CD4-positive, alpha-beta T cell treated with Interleukin-4 for 1 hour (primary cell): ENCODE data around the gene RTKN.

Source experiments
- DNase-seq, 2 donors: peaks; one replicate each; pipeline ENCODE4 v3.0.0-alpha.2; 2020 to 2022

RTKN gene

DNA sequence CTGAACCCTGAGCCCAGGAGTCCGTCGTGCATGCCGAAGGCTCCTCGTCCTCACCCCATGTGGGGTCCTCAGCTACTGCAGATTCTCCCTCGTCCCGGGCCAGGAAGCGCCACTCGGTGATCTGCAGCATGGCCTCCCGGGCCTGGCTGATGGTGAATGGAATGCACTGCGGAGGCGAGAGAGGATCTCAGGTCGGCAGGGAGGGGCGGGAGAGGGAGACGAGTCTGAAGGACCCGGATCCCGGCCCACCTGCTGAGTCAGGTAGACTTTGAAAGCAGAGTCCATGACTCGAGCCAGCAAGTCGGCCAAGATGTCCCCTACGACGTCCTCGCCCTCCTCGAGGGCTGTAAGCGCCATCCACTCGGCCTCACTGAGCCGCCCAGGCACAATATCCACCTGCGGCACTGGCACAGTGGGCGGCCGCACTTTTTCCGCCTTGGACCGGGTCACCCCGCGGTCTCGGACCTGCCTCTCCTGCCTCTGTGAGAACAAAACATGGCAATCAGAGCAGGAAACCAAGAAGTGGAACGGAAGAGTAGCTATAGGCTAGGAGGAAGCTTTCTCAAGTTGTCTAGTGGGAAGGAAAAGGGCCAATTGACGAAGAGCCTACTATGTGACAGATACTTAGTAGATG lies 25.9 kb downstream of the RTKN start:
- no peak for DNase-seq

DNA sequence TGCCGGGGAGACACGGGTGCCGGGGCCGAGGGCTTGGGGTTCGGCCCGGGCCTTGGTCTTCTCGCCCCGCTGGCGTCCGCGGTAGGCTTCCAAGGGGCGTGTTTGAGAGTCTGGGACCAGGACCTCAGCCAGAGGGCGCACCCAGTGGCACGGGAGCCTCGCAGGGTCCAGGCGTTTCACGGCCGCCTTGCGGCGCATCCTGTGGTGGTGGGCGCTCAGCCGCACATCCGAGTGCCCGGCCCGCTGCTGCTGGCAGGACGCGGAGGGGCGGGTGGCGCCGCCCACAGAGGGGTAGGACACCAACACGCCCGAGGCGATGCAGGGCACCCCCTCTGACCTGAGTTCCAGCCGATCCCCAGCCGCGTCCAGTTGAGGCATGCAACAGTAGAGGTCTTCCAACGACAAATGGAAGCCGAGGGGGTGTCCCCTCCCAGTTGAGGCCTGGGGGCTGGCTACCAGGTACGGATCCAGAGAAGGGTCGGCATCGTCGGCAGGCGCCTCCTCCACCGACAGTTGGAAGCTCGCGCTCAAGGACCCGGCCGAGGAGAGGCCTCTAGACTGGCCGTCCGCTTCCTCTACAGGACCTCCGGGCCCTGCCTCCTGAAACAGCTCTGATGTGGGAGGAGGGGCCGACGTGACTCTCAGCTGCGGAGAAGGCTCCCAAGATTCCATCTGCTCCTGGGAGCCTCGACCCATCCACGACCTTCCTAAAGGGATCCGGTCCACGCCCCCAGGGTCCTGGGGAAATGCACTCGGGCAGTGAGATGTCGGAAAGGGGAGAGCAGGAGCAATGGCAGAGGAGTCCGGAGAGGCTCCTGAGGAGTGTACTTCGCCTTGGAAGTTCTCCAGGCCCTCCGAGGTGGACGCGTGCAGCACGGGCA lies 26.6 kb downstream of the RTKN start:
- DNase-seq, result peak in 1 of 2 donors; percentile 35

DNA sequence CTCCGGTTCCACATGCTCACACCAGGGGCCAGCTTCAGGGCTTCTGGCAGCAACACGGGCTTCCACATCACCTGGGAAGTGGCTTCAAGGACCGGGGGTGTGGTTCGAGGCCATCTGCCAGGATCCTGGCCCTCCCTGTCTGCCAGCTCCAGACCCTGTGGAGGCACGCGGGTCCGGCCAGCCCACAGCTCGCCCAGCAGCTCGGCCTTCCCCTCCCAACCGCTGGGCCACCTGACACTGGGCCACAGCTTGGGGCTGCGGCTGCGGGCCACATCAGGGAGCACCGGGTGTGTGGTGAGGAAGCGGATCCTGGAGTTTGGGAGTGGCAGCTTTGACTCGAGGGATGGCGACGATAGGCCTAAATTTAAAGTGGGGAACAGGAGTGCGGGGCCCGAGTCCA lies 27.3 kb downstream of the RTKN start:
- no peak for DNase-seq

DNA sequence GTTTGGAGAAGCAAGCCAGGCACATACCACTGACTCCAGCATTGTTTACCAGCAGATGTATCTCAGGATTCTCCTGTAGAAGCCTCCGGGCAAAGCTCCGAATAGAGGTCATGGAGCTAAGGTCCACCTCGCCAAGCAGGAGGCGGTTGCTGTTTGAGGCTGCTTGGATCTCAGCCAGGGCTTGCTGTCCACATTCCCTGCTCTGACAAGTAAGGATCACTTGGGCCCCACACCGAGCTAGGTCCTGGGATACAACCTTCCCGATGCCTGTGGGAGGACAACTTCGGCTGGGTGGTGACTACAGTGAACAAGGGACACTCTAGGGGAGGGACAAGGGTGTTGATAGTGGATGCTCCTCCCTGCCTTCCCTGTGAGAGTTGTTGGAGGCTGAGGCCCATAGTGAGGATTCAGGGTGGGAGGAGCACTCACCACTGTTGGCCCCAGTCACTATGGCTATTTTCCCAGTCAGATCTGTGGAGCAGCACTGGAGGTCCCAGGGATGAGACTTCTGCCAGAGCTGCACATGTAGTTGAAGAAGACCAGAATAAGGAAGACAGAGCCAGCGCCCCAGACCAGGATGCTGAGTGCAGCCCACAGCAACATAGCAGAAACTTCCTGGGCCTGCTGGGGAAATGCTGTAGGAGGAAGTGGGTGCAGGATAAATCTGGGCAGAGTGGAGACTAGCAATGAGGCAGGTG lies 28.6 kb downstream of the RTKN start:
- DNase-seq, result no peak

DNA sequence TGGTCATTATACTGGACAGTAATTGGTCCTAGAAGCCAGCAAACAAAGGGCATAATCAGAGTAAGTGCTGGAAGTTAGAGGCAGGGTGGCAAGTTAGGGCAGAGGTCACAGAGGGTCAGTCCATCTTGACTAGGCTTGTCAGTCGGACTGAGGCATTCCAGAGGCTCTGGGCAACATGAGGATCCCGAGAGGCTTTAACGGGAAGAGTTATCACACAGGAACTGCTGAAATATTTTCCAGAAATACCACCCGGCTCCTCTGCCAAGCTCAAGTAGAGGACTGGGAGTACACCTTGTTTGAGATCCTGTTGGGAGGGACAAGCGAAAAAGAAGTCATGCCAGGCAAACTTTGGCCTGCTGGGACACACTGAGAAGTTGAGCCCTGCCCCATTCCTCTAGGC lies 34.1 kb downstream of the RTKN start:
- DNase-seq, result no peak

DNA sequence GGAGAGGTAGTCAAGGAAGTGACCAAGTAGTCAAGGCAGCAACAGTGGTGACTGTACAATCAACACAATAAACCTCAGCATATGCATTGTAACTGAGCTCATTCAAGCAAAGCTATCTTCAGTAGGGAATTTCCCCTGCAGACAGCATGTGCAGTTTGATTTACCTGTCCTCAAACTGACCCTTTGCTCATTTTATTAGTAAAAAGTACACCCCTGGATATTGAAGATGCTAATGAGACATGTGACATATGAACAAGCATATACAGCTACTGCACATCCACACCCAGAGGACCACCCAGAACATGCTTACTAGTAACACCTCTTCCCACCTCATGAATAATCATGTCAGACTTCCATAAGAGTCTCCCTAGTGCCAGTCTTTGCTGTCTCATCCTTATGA lies 35.7 kb downstream of the RTKN start:
- no peak for DNase-seq

DNA sequence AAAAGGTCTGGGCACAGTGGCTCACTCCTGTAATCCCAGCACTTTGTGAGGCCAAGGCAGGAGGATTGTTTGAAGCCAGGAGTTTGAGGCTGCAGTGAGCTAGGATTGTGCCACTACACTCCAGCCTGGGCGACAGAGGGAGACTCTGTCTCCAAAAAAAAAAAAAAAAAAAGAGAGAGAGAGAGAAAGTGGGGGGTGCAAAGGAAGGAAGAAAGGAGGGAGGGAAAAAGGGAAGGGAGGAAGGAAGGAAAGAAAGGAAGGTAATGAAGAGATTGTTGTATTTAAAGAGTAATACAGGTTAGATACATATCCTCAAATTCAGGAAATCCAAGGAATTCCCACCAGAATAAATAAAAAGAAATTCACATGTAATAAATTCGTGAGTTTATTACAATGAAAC lies 39.8 kb downstream of the RTKN start:
- no peak for DNase-seq

DNA sequence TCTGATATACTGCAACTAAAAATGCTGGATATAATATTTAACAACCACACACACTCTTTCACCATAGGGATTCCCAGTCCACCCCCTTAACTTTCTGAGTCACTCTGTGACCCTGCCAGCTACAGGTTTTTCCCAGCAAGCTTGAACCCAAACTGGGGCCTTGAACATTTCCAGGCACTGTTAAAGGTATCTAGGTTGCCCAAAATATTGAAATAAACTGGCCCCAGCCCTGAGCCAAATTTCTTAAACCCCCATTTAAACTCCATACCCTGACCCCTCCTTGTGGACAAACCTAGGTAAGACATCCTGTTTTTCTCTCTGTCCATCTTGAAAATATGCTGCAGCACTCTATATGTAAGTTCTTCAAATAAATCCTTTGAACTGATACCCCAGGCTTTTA lies 42.0 kb downstream of the RTKN start:
- peak in 1 of 2 donors; percentile 62 for DNase-seq

DNA sequence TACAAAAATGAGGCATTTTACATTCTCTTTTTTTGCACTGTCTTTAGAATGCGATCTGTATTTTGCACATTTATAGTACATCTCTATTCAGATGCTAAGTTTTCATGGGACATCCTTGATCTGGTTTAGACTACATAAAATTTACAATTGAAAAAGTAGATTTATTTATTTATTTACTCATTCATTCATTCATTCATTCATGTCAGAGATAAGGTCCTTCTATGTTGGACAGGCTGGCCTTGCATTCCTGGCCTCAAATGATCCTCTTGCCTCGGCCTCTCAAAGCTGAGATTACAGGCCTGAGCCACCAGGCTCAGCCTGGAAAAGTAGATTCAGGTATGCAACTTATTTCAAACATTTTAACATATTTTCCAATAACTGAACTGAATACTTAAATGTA lies 45.6 kb downstream of the RTKN start:
- DNase-seq, result no peak

DNA sequence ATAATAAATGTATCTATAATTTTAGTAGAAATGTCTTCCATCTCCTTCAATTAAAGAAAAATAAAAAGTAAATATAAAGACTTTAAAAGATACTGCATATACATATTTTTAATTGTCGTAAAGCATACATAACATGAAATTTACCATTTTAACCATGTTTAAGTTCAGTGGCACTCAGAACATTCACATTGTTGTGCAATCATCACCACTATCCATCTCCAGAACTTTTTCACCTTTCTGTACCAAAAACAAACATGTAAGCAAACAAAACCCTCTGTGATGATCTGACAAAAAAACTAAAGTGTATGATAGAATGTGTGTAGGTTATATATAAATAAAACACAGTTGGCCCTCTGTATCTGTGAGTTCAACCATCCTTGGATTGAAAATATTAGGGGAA lies 48.2 kb downstream of the RTKN start:
- no peak for DNase-seq

DNA sequence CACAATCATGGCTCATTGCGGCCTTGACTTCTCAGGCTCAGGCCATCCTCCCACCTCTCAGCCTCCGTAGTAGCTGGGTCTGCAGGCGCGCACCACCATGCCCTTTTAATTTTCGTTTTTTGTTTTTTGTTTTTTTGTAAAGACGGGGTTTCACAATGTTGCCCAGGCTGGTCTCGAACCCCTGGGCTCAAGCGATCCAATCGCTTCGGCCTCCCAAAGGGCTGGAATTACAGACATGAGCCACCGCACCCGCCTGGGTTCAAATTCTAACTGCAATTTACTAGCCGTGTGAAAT lies 49.3 kb downstream of the RTKN start:
- no peak for DNase-seq

DNA sequence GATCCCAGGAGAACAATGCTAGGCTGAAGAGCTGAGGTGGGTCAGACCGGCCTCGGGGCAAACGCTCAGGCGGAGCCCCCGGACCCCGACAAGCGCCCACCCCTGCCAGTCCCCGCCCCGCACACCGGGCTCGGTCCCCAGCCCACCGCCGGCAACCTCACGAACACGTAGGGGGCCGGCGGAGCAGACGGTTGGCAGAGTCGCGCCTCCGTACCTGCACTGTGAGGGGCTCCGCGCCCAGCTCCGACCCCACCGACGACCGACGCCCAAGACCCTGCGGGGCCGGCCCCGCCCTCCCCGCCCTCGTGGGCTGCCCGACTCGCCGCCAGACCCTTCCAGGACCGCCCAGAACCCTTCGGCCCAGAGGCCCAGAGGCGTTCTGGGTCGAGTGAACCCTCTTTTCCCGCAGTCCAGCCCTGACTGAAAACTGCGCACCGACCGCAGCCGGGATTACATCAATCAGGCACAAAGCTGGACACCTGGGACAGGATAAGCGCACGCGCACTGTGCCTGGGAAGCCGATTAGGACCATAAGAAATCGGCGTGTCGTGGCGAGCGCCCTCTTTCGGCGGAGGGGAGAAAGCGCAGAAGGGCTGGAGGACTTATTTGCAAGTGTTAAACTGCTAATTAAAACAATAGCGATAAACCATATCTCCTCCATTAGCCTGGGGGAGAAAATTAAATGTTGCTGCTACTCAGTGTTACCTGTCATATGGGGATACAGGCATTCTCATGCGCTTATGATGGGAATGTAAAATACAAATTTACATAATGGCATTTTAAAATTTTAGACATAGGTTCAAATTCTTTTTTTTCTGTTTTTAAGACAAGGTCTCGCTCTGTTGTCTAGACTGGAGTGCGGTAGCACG lies 49.9 kb downstream of the RTKN start:
- peak; percentile 94 to 95 for DNase-seq

DNA sequence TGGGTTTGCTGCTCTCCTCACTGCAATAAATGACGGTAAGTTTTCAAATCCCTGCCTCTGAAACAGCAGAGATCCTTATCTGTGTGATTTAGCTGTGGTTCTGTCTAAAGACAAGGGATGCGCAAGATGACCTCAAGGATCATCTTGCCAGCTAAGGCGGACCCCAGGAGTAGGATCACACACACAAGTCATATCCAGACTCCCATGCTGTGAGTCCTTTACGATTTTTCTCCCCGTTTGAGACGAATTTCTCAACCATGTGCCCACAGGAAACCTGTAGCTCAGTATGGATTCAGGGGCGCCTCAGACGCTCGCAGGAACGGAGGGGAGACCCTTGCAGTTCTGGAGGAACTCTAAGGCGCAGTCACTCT lies 50.5 kb downstream of the RTKN start:
- DNase-seq, result no peak

DNA sequence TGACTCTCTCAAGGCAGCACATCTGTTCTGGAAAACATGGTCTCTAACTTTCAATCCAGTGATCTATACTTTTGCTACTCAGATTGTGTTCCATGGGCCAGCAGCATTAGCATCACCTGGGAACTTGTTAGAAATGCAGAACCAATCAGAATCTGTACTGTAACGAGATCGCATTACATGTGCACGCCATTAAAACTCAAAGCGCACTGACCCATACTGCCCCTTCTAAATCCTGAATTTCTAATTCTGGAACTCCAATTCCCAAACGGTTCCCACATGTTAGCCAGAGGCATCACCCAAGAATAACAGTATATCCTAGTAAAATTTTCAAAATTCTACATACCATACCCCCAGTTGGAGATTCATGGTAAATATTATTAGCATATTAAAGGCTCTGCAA lies 51.1 kb downstream of the RTKN start:
- no peak for DNase-seq

DNA sequence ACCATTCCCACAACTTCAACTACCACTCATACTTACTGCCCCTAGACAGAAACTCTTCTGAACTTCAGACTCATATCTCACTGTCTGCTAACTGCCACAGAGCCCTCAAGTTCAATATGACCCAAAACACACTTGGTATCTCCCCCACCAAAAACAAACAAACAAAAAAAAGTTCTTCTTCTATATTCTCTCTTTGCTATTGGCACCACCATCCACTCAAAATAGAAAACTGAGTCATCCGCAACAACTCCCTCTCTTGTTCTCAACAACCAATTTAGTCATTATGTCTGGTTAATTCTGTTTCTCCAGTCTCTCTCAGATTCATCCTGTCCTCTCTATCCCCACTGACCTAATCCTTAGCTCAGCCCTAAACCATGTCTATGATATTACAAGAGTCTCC lies 54.4 kb downstream of the RTKN start:
- DNase-seq, result no peak

DNA sequence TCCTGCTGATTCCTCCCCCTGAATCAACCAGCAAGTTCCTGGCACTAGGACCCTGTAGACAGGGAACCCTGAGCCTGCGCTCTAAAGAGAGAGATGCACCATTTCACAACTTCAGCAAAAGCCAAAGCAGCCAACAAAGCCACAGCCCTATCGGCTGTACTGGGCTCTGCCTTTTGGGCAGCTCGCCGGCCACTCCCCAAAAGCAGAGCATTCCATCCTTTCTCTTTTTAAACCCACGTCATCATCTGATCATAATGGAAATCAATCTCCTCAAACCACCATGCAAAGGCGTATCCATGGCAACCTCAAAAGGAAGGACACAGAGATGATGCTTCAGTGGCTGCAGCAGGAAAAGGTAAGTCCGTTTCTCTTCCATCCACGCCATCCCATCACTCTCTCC lies 56.3 kb downstream of the RTKN start:
- no peak for DNase-seq

DNA sequence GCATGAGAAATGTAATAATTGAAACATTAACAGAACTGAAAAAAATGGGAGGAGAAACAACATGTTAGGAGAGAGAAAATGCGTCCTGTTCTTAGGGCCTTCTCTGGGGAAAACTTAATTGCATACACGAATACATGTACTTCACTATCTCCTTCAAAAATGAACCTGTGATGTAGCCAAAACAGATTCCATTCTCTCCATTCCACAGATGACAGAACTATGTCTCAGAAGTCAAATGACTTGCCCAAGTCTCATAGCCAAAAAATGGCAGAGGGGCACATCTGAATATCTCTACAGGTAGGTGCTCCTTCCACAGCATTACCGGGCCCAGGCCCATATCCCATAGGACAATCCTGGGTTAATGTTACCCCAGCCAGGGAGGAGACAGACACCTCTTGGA lies 57.7 kb downstream of the RTKN start:
- no peak for DNase-seq

DNA sequence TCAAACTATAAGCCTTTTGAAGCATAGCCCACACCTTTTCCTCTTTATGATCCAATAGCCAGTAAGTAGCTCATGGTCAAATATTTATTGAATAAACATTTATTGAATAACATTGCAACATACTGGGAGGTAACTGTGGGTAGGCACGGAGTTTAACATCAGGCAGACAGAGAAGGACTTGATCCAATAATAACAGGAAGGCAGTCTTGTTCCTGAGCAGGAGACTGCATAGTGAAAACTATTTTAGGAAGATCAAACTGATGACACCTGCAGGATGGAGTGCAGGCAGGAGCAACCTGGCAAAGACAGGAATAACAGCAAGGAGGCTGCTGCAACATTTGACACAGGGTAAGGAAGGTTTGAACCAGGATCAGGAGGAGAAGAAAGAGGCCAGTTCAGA lies 58.5 kb downstream of the RTKN start:
- no peak for DNase-seq

DNA sequence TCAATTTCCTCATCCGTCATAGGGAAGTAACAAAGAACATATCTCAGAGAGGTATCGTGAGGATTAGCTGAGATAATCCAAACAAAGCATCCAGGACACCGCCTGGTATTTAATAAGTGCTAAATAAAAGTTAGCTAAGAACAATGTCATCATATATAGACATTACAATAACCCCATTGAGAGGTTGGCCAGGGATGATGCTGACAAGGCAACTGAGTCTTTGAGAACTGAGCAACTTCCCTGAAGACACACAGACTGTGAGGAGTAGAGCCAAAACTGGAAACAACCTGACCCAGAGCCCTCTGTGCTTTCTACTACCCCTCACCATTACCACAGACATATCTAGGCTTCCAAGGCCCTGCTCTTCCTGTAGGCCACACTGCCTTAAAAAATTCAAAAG lies 60.0 kb downstream of the RTKN start:
- DNase-seq, result no peak

DNA sequence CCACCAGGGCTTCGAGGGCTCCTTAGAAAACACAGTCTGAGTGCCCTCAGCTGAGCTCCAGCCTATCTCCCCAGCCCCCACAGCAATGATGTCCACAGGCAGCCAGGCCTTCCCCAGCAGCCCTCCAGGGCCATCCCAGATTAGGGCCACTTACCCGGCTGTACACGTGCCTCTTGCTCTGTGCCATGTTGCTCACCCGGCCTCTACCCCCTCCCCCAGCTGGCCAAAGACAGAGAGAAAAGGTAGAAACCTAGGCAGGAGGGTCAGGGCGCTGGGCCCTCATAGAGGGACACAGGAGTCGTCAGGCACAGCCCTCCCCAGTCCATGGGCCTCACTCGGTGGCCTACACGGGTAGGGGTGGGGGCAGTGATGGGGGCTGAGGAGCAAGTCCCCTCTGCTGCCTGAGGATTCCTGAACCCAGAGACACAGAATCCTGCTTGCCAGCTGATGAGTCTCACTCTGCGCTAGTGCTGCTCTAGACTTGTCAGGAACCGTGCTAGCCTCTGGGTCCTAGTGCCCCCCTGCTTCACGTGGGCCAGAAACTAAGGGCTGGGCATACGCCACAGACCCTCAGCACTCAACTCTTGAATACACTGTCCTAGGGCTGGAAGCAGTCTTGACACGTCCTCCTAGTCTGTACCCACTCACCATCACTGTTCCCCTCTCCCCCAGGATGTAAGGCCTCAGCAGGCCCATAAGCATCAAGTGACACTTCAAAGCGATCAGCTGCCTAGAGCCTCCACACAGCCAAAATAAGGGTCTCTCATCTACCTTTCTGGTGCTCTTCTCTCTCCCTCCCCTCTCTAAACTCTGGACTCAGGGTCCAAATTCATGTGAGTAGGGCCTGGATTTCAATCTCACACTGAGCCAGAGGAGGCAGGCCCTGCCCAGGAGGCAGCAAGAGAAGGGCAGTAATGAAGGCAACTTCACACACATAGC lies 61.6 kb downstream of the RTKN start, which contains the start of gene DCTN1:
Gene DCTN1 (minus strand): TSS at position 461 of the 939 bp plus-strand sequence. CDS start 274 bp downstream, at position 187.
- peak in 1 of 2 donors; percentile 20 for DNase-seq

DNA sequence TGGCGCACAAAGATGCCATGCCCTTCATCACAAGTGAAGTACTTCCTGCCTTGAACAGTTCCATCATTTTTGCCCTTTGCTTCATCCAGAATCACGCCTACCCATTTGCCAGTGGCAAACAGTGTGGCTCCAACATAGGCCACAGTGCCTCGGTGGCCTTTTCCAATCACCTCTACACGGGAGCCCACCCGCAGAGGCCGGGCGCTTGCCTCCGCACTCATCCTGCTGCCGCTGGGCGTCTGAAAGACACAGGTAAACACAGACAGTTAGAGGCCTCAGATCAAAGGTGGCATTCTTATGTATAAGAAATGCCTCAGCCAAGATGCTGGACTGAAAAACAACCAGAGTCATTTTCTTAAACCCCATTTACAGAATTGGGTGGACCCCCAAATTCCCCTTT lies 63.7 kb downstream of the RTKN start:
- DNase-seq, result no peak

DNA sequence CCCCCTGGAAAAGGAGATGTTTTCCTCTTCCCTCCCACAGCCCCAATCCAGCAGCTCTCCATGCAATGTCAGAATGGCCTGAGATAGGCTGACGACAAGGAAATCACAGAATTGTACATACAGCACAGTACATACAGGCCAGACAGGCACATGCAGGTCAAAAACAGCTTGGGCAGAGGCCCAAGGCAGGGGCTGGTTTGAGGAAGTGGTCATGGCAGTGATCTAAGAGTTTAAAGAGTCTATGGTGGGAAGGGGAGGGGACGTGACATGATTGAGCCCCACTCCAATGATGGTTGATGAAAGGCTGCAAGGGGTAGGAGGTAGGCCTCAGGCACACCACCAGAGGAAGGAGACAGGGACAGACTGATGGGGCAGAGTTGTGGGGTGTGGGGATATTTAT lies 65.9 kb downstream of the RTKN start:
- DNase-seq, result no peak
